ENCODE data around the gene PAK1.

GRCh38 chr11:77395460-77396173 lies 78.3 kb downstream of the PAK1 start:
- TF ChIP-seq CTCF (conservative IDR thresholded peaks at IDR 0.05) (no peak), EZH2 (IDR thresholded peaks at IDR 0.05; ENCODE audit: low read depth) (no peak)
